Muscle of arm (tissue), 12 donors: ENCODE measurements around the gene MAPK10. TPM values are rescaled to one million over a fixed set of nuclear protein-coding genes. Genes with fewer than 3 reads are reported as not detected.
"Not testable (repeated sequence)": the region's sequence is repeated elsewhere in the genome, so short reads cannot be mapped to it uniquely, and the experiment has no call there.

ENCODE experiments used
- DNase-seq: peaks from one replicate; pipeline ENCODE4 v3.0.0-alpha.2; 2013
- polyA plus RNA-seq, 12 donors: library from polyadenylated mRNA; unstranded; fragments of 120-200 nt; gene quantifications; one replicate each; pipeline ENCODE4 v1.2.1, GENCODE V29; 2013; ENCODE audit not compliant: insufficient read length in 12 of 12

Gene MAPK10
- polyA plus RNA-seq, 12 donors: 1.6 to 16.3 (median 4.6) TPM; not detected in 1

- no peak for DNase-seq
These were observed 174.2 kb downstream of the MAPK10 start for GRCh38 chr4:86185659-86186058.

GRCh38 chr4:86184901-86185285, 175.0 kb downstream of the MAPK10 start:
- DNase-seq: peak; percentile 7

- DNase-seq: no peak
These were observed 175.5 kb downstream of the MAPK10 start for GRCh38 chr4:86184216-86184900.

- DNase-seq: no peak
These were observed 178.3 kb downstream of the MAPK10 start for GRCh38 chr4:86181585-86181984.

GRCh38 chr4:86178211-86178610, 181.6 kb downstream of the MAPK10 start:
- no peak for DNase-seq

- DNase-seq: no peak
These were observed 185.3 kb downstream of the MAPK10 start for GRCh38 chr4:86174506-86174905.

GRCh38 chr4:86168335-86168734, 191.5 kb downstream of the MAPK10 start:
- DNase-seq: not testable (repeated sequence)

GRCh38 chr4:86160426-86160825, 199.4 kb downstream of the MAPK10 start:
- DNase-seq: no peak

- no peak for DNase-seq
These were observed 200.6 kb downstream of the MAPK10 start for GRCh38 chr4:86159216-86159615.

- no peak for DNase-seq
These were observed 203.3 kb downstream of the MAPK10 start for GRCh38 chr4:86156531-86156930.

- no peak for DNase-seq
These were observed 204.1 kb downstream of the MAPK10 start for GRCh38 chr4:86155766-86156165.

- DNase-seq: no peak
These were observed 207.4 kb downstream of the MAPK10 start for GRCh38 chr4:86152454-86152853.

GRCh38 chr4:86151196-86151595, 208.7 kb downstream of the MAPK10 start:
- DNase-seq: no peak

- DNase-seq: no peak
These were observed 218.7 kb downstream of the MAPK10 start for GRCh38 chr4:86141161-86141560.

GRCh38 chr4:86132468-86132867, 227.4 kb downstream of the MAPK10 start:
- DNase-seq: no peak

- DNase-seq: no peak
These were observed 228.4 kb downstream of the MAPK10 start for GRCh38 chr4:86131456-86131855.

GRCh38 chr4:86130160-86130933, 229.5 kb downstream of the MAPK10 start:
- no peak for DNase-seq

- no peak for DNase-seq
These were observed 230.3 kb downstream of the MAPK10 start for GRCh38 chr4:86129546-86129945.

GRCh38 chr4:86122404-86122803, 237.4 kb downstream of the MAPK10 start:
- no peak for DNase-seq

GRCh38 chr4:86118711-86119110, 241.1 kb downstream of the MAPK10 start:
- peak; percentile 31 for DNase-seq

GRCh38 chr4:86117705-86118302, 242.0 kb downstream of the MAPK10 start:
- peak; percentile 89 for DNase-seq

GRCh38 chr4:86114563-86114962, 245.3 kb downstream of the MAPK10 start:
- DNase-seq: no peak

- no peak for DNase-seq
These were observed 251.0 kb downstream of the MAPK10 start for GRCh38 chr4:86108834-86109233.
